ENCODE results near the gene ZG16. TPM values are rescaled to one million over a fixed set of nuclear protein-coding genes. Genes with fewer than 3 reads are reported as not detected.

Gene ZG16
- total and polyA plus RNA-seq, 2 of the 8 experiments (the other 6 are each of a cell fraction or from before 2014, with no cell fraction given) = not detected

GRCh38 chr16:29809850-29810698, 32.0 kb downstream of the ZG16 start (continued):
- TF ChIP-seq CBX5 (IDR thresholded peaks at IDR 0.05; ENCODE audit: low read depth, low read length) (no peak), HDAC6 (IDR thresholded peaks at IDR 0.05; ENCODE audit: low read depth, low read length) (no peak), TAF1 (IDR thresholded peaks at IDR 0.05; ENCODE audit: low read depth, low read length) (no peak), CHD7 (IDR thresholded peaks at IDR 0.05; ENCODE audit: insufficient replicate concordance, low read length) (no peak), SIN3A (conservative IDR thresholded peaks at IDR 0.05 in 1 of 2, IDR thresholded peaks at IDR 0.05 in 1 of 2; ENCODE audit: low read depth in 1 of 2, low read length in 2 of 2) (no peak), SIRT6 (IDR thresholded peaks at IDR 0.05; ENCODE audit: low read length) (no peak), POU5F1 (IDR thresholded peaks at IDR 0.05; ENCODE audit: low read depth, low read length) (no peak), SP2 (IDR thresholded peaks at IDR 0.05; ENCODE audit: low read length) (no peak), CBX8 (IDR thresholded peaks at IDR 0.05; ENCODE audit: borderline replicate concordance, low read depth, low read length) (no peak)
